ENCODE results near the gene PRDM1.
"Not testable (repeated sequence)": the region's sequence is repeated elsewhere in the genome, so short reads cannot be mapped to it uniquely, and the experiment has no call there.

PRDM1 gene

DNA sequence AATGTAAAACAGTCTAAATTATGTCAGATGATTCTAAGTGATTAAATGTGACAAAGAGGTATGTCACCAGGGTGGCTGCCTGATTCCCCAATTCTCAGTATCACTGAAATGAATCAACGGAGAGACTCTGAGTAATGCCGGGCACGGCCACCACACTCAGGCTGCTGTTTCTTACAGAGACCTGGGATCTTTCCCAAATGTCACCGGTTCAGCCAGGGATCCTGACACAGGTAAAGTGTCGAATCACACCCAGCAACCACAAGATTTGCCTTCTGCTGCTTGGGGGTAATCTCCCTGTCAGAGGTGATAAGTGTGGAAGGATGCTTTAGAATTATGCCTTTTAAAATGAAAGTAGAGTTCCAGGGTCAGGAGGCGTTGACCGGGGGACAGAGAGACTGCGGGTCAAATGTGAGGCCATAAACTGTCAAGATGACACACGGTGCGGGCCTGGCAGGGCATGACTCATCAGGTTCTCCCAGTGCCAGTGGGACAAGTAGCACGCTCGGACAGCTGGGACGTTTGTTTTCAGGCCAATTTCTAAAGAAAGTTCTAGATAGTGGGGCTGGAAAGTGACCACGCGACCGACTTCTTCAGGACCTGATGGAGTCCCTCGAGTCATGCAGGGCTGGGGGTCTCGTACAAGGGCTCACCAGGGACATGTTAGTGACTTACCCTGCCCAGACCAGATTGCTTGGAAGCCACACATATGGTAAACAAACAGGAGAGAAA, 48.9 kb downstream of the PRDM1 start:
- TF ChIP-seq POLR2A (IDR thresholded peaks at IDR 0.05; ENCODE audit: low read depth, low read length): no peak
- no peak for FAIRE-seq
- DNase-seq (ENCODE audit: insufficient read length, low spot score): no peak

DNA sequence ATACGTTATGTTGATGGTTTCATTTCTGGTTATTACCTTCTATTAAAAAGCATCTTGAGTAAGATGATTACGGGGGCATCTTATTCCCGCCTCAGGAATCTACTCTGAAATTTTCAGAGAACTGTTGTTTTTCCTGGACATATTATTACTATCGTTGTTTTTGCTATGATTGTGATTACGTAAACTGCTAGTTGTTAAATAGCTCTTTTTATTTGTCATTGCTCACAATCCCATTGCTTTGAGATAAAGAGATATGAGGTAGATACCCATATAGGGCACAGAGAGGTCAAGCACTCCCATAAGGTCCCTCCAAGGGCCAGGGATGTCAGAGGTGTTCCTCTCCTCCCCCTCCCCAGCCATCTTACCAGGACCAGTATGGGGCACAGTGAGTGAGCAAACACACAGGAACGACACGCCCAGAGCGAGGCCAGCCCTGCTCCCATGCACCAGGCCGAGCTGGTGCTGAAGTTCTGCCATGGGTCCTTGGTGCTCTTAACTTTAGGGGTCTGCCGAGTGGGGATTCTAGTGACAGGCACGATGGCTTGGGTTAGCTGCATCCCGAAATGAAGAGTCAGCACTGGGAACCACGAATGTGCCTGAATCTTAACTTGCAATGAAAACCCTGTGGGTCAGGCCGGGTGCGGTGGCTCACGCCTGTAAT, 49.9 kb downstream of the PRDM1 start:
- no peak for TF ChIP-seq POLR2A (IDR thresholded peaks at IDR 0.05; ENCODE audit: low read depth, low read length)
- DNase-seq (ENCODE audit: insufficient read length, low spot score): no peak
- FAIRE-seq: no peak

DNA sequence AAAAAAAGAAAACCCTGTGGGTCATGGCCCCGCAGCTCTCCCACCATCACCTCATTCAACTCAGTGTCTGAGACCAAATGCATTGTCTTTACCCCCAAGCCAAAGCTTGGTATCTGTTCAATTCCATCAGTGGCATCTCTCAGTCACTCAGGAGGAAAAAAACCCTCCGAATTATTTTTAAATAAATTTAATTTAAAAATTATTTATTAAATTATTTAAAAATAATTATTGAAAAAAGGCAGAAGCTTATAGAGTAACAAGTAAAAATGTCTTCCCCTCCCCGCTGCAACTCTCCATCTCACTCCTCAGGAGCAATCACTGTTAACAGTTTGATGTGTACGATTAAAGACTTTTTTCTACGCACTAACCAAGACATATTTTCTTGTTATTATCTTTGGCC, 50.7 kb downstream of the PRDM1 start:
- no peak for FAIRE-seq
- DNase-seq (ENCODE audit: insufficient read length, low spot score): no peak
- no peak for TF ChIP-seq POLR2A (IDR thresholded peaks at IDR 0.05; ENCODE audit: low read depth, low read length)

DNA sequence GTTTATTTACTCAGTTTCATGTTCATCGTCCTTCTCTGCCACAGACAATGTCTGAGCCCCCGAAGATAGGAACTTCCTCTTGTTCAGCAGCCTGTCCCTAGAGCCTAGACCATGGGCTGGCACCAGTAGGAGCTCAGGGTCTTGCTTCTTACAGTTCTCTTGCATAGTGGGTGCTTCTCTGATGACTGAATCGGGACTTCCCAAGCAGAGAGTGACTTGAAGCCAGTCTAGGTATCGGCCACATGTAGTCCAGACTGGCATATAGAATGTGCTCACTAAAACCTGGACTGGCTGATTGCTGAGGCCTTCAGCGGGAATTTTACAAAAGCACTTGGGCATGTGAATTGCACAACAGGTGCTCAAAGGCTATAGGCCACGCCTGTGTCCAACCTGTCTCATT, 52.0 kb downstream of the PRDM1 start:
- DNase-seq (ENCODE audit: insufficient read length, low spot score) (no peak), FAIRE-seq (no peak)

DNA sequence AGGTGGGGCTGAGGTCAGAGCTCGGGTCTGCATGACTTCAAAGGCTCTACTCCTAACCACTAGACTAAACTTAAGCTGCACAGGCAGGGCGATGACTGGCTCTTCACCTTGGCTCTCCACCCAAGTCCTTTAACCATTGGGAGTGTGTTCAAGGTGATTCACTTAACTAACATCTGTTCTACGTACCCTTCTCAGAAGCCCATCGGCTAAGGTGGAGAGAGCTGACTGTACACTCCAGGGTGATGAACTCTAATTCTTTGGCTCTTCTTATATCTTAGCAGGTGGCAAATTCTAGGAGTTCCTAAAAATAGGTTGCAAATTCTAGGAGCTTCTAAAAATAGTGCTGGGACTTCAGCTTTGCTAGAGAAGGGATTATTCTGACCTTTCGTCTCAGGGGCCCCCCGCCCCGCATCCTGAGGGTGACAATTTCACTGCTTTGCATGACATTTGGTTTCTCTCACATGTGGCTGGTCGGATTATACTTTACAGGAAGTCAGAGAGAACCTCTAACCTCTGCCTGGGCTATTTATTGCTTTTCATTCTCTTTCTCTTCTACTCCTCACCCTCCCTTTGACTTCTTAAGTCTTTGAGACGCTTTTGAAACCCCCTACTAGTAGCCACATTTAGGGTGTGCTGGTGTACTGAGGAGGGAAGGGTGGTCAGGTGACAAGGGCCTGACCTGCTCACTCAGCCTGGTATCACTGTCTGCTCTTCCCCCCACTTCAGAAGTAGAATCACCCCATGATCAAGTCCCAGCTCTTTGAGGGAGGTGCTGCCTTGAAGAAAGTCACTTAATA, 55.5 kb downstream of the PRDM1 start:
- TF ChIP-seq POLR2A (IDR thresholded peaks at IDR 0.05; ENCODE audit: low read depth, low read length): no peak
- no peak for FAIRE-seq
- DNase-seq (ENCODE audit: insufficient read length, low spot score): no peak

More for the DNA sequence above, 52.0 kb downstream of the PRDM1 start:
- TF ChIP-seq POLR2A (IDR thresholded peaks at IDR 0.05; ENCODE audit: low read depth, low read length): no peak

DNA sequence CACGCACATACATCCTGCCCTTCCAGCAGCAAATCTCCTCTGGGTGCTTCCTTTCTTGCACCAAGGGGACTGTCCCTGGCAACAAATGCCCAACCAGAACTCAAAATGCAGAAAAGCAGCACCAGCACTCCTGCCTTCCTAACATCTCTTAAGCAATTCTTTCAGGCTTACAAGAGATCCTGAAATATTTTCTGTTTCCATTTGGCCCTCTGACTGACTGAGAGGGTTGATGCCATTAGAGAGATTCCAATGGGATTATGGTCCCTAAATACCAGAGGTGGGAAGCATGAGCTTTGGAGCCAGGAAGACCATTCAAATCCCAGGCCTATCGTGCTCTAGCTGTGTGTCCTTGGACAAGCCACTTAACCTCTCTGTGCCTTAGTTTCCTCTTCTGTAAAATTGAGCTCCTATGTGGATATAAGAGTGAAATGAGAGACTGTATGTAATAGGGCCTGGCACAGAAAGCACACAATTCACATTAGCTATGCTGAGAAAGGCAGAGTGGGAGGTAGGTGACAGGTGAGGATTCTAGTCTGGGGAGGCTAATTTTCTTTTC, 56.8 kb downstream of the PRDM1 start:
- no peak for TF ChIP-seq POLR2A (IDR thresholded peaks at IDR 0.05; ENCODE audit: low read depth, low read length)
- FAIRE-seq (no peak), DNase-seq (ENCODE audit: insufficient read length, low spot score) (no peak)

DNA sequence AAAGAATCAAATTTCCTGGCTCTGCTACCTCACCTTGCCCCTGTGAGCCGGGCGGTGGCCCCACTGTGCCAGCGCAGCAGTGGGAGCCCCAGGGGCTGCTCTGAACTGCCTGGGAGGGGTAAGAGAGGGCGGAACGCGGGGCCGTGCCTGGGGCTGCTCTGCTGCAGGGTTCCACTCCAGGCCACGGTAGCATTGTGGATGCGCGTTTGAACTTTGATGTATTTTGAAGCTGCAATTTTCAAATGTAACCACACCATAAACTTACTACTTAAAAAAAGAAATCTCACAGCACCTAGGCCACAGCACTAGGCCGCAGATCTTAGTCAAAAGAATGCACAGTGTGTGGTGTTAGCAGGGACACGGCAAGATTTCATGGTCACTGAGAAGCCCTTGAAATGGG, 57.5 kb downstream of the PRDM1 start:
- DNase-seq (ENCODE audit: insufficient read length, low spot score) (no peak), FAIRE-seq (no peak)

DNA sequence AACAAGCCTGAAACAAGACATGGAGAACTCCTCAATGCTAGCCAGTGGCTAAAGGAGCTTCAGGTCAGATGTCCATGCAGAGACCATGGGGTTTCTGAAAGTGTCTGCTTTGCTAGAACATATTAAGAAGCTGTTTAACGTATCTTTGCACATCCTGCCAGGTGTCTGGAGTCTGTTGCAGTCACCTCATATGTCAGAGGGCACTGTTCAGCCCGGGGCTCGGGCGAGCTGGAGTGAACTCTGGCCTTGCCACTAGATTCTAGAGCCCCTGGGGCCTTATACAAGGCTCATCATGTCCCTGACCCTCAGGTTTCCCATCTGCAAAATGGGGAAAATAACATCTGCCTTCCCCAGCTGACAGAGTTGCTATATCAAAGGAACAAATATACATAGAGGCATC, 59.0 kb downstream of the PRDM1 start:
- no peak for TF ChIP-seq POLR2A (IDR thresholded peaks at IDR 0.05; ENCODE audit: low read depth, low read length)
- FAIRE-seq (no peak), DNase-seq (ENCODE audit: insufficient read length, low spot score) (no peak)

More for the DNA sequence above, 57.5 kb downstream of the PRDM1 start:
- TF ChIP-seq POLR2A (IDR thresholded peaks at IDR 0.05; ENCODE audit: low read depth, low read length): no peak

DNA sequence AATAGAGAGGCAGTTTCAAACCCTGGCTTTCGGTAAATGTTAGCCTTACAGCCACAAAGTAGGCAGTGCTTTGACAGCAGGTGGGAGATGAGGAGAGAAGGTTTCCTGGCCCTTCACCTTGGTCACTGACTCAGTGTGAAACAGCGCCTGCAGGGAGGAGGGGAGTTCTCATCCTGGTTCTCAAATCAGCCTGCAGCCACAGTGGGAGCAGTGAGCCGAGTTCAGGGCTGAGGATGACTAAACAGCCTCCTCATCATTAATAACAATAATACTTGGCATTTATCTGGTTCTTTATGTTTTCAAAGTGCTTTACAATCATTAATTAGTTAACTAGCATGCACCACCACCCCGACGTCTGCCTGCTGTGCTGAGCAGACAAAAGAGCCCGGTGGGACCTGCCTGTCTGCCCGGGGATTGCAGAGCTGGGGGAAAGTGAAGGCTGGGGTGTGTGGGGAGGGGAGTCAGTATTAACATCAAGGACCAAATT, 59.6 kb downstream of the PRDM1 start:
- DNase-seq (ENCODE audit: insufficient read length, low spot score): no peak
- TF ChIP-seq POLR2A (IDR thresholded peaks at IDR 0.05; ENCODE audit: low read depth, low read length): no peak
- no peak for FAIRE-seq

DNA sequence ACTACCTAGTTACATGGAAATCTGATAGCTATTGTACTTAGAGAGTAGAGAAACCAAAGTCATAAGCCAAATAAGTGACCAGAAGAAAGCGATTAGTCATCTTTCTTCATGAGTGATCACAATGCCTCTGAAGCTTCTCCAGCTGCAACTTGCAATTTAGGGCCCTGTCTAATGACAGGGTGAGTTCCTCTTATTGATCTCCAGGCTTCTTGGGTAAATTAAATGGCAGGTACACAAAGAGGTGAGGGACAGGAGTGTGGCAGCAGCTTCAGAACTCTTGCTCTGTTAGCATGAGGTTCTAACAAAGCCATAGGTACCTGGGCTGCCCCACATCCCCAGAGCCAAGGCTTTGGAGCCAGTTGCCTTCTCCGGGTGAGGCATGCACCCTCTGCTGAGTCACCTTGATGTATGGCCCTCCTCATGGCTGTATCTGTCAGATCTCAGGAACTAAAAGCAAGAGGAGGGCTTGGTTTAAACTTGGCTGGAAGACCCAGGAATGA, 60.8 kb downstream of the PRDM1 start:
- FAIRE-seq: no peak
- TF ChIP-seq POLR2A (IDR thresholded peaks at IDR 0.05; ENCODE audit: low read depth, low read length): no peak
- no peak for DNase-seq (ENCODE audit: insufficient read length, low spot score)

DNA sequence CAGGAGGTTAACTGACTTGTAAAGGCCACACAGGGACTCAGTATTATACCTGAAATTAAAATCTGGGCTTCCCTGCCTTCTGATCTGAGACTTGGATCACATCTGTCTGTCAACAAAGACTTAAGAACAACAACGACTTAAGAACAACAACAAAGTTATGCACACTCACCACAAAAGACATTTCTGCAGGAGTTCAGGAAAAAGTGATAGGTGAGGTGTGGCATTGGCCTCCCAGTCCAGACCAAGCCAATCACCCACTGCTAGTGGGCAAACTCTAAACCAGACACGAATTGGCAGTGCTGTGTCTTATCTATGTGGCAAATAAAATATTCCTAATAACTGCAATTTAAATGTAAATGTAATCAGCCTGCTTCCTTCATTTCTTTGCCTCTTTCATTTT, 61.3 kb downstream of the PRDM1 start:
- TF ChIP-seq POLR2A (IDR thresholded peaks at IDR 0.05; ENCODE audit: low read depth, low read length): no peak
- FAIRE-seq: no peak
- DNase-seq (ENCODE audit: insufficient read length, low spot score): no peak

DNA sequence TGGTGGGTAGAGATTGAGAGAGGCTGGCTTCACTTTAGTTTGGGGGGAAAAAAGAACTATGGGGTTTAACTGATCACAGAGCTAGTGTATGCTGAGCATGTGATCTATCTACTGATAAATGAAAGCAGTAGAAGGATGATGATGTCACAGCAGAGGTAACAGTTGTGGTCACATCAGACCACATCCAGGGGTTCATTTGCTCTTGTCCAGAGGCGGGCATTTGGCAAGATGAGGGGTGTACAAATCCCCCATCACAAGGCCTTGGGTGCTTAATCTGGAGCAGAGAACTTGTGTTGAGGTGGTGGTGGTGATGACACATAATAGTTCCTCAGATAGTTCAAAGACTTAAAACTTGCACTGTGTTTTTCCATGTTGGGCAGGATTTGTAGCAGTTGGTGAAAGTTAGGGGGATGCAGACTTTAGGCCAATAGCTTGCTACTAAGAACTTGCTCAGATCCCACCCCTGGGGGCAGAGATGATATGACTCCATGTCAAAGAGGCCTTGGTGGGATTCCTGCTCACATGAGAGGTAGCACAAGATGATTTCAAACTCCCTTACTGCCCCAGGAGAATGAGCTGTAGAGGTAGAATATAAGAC, 63.4 kb downstream of the PRDM1 start:
- TF ChIP-seq POLR2A (IDR thresholded peaks at IDR 0.05; ENCODE audit: low read depth, low read length): no peak
- DNase-seq (ENCODE audit: insufficient read length, low spot score): no peak
- no peak for FAIRE-seq

DNA sequence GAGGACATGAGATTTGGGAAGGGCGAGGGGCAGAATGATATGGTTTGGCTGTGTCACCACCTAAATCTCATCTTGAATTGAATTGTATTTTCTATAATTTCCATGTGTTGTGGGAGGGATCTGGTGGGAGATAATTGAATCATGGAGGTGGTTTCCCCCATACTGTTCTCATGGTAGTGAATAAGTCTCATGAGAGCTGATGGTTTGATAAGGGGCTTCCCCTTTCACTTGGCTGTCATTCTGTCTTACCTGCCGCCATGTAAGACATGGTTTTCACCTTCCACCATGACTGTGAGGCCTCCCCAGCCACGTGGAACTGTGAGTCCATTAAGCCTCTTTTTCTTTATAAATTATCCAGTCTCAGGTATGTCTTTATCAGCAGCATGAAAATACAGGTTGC, 66.3 kb downstream of the PRDM1 start:
- DNase-seq (ENCODE audit: insufficient read length, low spot score); FAIRE-seq: not testable (repeated sequence)

DNA sequence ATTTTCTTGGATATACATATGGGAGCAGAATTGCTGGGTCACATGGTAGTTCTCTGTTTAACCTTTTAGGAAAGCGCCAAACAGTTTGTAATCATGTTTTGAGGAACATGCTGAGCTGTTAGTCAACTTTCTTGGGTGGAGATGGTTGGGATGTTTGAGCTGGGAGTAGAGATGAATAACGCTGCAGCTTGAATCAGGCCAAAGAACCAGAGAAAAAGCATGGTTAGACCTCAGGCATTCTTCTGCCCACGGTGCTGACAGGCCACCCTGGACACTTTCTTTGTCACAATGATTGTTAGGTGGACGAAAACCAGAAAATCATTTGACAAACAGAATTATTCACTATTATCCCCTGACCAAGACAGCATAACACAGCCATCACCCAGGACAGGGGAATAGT, 66.8 kb downstream of the PRDM1 start:
- no peak for TF ChIP-seq POLR2A (IDR thresholded peaks at IDR 0.05; ENCODE audit: low read depth, low read length)
- DNase-seq (ENCODE audit: insufficient read length, low spot score) (no peak), FAIRE-seq (no peak)

All from H54 (cell line).